Measurements from ENCODE around the gene GPX2. TPM values are rescaled to one million over a fixed set of nuclear protein-coding genes. Genes with fewer than 3 reads are reported as not detected.

The GPX2 gene
- total and polyA plus RNA-seq, 2 experiments from 2014 or later, result 0.78 to 2.2 TPM

GRCh38 chr14:64937171-64937820 is 5.2 kb downstream of the GPX2 start (continued):
- TF ChIP-seq REST (IDR thresholded peaks at IDR 0.05; ENCODE audit: unreplicated experiment), result no peak
- no peak for TF ChIP-seq NANOG (IDR thresholded peaks at IDR 0.05; ENCODE audit: borderline replicate concordance)
- TF ChIP-seq, protein P1, sequence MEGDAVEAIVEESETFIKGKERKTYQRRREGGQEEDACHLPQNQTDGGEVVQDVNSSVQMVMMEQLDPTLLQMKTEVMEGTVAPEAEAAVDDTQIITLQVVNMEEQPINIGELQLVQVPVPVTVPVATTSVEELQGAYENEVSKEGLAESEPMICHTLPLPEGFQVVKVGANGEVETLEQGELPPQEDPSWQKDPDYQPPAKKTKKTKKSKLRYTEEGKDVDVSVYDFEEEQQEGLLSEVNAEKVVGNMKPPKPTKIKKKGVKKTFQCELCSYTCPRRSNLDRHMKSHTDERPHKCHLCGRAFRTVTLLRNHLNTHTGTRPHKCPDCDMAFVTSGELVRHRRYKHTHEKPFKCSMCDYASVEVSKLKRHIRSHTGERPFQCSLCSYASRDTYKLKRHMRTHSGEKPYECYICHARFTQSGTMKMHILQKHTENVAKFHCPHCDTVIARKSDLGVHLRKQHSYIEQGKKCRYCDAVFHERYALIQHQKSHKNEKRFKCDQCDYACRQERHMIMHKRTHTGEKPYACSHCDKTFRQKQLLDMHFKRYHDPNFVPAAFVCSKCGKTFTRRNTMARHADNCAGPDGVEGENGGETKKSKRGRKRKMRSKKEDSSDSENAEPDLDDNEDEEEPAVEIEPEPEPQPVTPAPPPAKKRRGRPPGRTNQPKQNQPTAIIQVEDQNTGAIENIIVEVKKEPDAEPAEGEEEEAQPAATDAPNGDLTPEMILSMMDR (conservative IDR thresholded peaks at IDR 0.05; ENCODE audit: low read depth in 2 of 2), result no peak
- no peak for TF ChIP-seq ETS1 (IDR thresholded peaks at IDR 0.05)

DNA sequence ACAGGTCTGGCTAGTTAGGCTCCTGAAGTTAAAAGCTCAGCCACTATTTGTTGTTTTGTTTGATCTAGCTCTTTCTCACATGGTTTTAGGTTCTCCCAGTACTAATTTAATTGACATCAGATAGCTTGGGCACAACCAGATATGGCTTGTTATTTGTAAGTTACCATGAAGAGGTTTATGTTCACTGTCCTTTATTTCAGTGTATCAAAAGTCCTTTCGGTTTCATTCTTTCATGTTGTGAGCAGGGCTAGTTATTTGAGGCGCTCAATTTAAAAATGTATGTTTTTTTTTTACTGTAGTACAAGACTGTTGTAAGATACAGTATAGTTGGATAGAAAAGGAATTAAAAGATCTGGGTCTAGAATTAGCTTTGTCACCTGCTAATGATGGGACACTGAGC is 7.0 kb downstream of the GPX2 start:
- Histone ChIP-seq H3K4me2 (no peak overlapping the region), H2AFZ (no peak overlapping the region), H4K20me1 (replicated peaks; ENCODE audit: insufficient read depth) (peaks cover 4% of the 10 kb centered on the region; the same call in 1 of the 2 replicates), H3K79me2 (replicated peaks; ENCODE audit: insufficient read depth) (no peaks in the 10 kb centered on the region), H3K27me3 (ENCODE audit: insufficient read depth) (no peaks in the 10 kb centered on the region), H3K27ac (ENCODE audit: low read depth) (no peak overlapping the region), H3K9me2 (ENCODE audit: insufficient read depth) (no peaks in the 10 kb centered on the region), H3F3A (replicated peaks; ENCODE audit: low read depth) (no peaks in the 10 kb centered on the region), H3K4me1 (ENCODE audit: insufficient read depth) (no peaks in the 10 kb centered on the region), H3K4me3 (no peak overlapping the region), H3K36me3 (ENCODE audit: insufficient read depth) (peaks cover 19% of the 10 kb centered on the region)
- peaks cover 3% of the 10 kb centered on the region for H3K27me3 Mint-ChIP-seq (ENCODE audit: insufficient read depth, low read depth, poor library complexity)
- H3K4me1 Mint-ChIP-seq, result no peaks in the 10 kb centered on the region
- H3K36me3 Mint-ChIP-seq (ENCODE audit: low read depth), result peaks cover 9% of the 10 kb centered on the region; the same call in 2 of the 3 replicates
- ATAC-seq (no peak), DNase-seq (ENCODE audit: low spot score) (no peak)
- no peaks in the 10 kb centered on the region for H3K9me3 Mint-ChIP-seq
- no peak overlapping the region for H3K4me3 Mint-ChIP-seq
- H3K27ac Mint-ChIP-seq, result no peak overlapping the region
- no peak for TF ChIP-seq EZH2phosphoT487 (IDR thresholded peaks at IDR 0.05; ENCODE audit: unreplicated experiment)
- no peak for TF ChIP-seq REST (IDR thresholded peaks at IDR 0.05; ENCODE audit: unreplicated experiment)
- no peak for TF ChIP-seq ETS1 (IDR thresholded peaks at IDR 0.05)
- TF ChIP-seq ZNF331 (CRISPR knock-in tag; IDR thresholded peaks at IDR 0.05; ENCODE audit: low read depth), result no peak
- no peak for TF ChIP-seq STAT1 (IDR thresholded peaks at IDR 0.05; ENCODE audit: unreplicated experiment)
- TF ChIP-seq, protein P1 (conservative IDR thresholded peaks at IDR 0.05; ENCODE audit: low read depth in 2 of 2), result no peak

Measured in GM23338 (cell line).